NT2/D1 (cell line): Measurements from ENCODE around the gene AKAP14.

Source experiments
- SUZ12 ChIP-seq: IDR thresholded peaks from 2 replicates; pipeline ENCODE4 v1.6.1; 2011; ENCODE audit not compliant: insufficient read length, insufficient read depth; ENCODE audit errors: extremely low read depth
- YY1 ChIP-seq: IDR thresholded peaks from 2 replicates; pipeline ENCODE4 v1.6.1; 2011; ENCODE audit not compliant: insufficient read length, insufficient read depth
- ZNF274 ChIP-seq: IDR thresholded peaks from 2 replicates; pipeline ENCODE4 v1.6.1; 2011; ENCODE audit warnings: mild to moderate bottlenecking, low read depth, low read length

DNA sequence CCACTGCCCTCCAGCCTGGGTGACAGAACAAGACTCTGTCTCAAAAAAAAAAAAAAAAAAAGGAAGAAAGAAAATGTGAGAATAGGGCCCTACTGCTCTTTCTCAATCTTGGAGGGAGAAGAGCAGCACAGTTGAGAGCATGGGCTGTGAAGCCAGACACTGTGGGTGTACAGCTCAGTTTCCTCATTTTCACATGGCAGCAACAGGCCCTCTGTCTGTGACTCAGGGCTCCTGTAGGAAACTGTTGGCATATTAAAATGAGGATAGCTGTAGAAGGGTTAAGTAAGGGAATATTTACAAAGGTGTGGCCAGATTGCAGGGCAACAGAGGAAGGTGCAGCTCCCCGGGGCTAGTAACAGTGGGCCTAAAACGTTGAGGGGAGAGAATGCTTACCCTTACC lies 3.4 kb downstream of the AKAP14 start:
- TF ChIP-seq SUZ12 (no peak), ZNF274 (no peak), YY1 (no peak)
